ENCODE measurements around the gene NFE2L2. TPM values are rescaled to one million over a fixed set of nuclear protein-coding genes. Genes with fewer than 3 reads are reported as not detected.

The NFE2L2 gene
- total RNA-seq, 2 donors from 2014 or later: 68.2 to 84.1 TPM

DNA sequence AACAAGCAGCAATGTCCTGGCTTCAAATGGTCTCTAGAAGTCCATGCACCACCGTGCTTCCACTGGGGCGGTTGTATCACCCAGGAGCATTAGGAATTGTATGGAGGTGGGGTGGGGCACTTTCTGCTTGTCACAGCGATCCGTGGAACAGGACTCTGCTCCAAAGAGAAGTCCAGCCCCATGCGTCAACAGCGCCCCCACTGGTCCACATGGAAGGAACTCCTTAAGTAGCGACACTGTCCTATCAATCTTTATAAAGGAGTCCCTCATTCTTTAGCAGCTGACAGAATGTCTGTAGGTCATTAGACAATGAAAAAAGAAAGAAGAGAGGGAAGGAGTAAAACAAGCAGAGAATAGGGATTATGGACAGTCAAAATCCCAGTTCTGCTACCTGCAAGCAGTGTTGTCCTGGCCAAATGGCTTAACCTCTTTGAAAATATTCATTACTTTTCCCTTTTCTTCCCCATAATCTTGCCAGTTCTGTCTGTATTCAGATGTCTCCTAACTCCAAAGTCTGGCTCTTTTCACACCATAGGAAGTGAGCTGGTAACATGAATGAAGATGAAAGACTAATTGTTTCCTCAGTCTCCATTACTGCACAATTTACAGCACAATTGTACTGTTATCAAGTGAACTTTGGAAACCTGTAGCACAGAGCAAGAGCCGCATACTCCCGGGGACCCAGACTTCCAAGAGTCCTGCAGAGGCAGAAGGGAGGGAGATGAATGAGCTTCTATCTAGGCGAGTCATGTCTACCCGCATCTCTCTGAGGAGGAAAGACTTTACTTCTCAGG is 9.9 kb downstream of the NFE2L2 start:
- H3K4me3 ChIP-seq: no peak overlapping the region

DNA sequence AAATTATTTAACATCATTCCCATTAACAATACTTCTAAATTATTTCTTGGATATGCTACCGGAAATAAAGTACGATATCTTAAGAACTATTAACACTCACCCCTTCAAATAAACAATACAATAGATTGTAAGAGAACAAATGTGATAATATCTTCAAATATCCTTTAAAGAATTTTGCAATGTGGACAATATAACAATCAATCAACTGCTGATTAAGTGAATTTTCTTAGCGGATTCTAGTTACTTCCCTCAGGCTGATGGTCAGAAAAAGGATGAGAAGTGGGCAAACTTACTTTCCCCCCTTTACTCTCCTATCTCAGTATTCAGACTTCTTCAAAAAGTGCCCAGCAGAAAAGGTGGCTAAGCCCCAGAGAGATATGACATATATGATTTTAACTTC is 10.8 kb downstream of the NFE2L2 start:
- Histone ChIP-seq H3K4me3 (no peak overlapping the region), H3K27me3 (no peaks in the 10 kb centered on the region), H3K4me1 (peaks cover 0 to 93% of the 10 kb centered on the region in 2 donors), H3K27ac (peak overlapping the region in 1 of 2 donors; percentile 73), H3K36me3 (peaks cover 4% of the 10 kb centered on the region), H3K9me3 (no peaks in the 10 kb centered on the region)
- TF ChIP-seq, protein P1, sequence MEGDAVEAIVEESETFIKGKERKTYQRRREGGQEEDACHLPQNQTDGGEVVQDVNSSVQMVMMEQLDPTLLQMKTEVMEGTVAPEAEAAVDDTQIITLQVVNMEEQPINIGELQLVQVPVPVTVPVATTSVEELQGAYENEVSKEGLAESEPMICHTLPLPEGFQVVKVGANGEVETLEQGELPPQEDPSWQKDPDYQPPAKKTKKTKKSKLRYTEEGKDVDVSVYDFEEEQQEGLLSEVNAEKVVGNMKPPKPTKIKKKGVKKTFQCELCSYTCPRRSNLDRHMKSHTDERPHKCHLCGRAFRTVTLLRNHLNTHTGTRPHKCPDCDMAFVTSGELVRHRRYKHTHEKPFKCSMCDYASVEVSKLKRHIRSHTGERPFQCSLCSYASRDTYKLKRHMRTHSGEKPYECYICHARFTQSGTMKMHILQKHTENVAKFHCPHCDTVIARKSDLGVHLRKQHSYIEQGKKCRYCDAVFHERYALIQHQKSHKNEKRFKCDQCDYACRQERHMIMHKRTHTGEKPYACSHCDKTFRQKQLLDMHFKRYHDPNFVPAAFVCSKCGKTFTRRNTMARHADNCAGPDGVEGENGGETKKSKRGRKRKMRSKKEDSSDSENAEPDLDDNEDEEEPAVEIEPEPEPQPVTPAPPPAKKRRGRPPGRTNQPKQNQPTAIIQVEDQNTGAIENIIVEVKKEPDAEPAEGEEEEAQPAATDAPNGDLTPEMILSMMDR (IDR thresholded peaks at IDR 0.05): no peak
- DNase-seq (ENCODE audit: low spot score): no peak

More for the DNA sequence above, 9.9 kb downstream of the NFE2L2 start:
- H3K27me3 ChIP-seq: no peaks in the 10 kb centered on the region
- peaks cover 4% of the 10 kb centered on the region for H3K36me3 ChIP-seq
- TF ChIP-seq, protein P1 (IDR thresholded peaks at IDR 0.05): peak; percentile 17 to 55
- H3K9me3 ChIP-seq: no peaks in the 10 kb centered on the region
- H3K27ac ChIP-seq: peak overlapping the region; percentile 18 to 73
- H3K4me1 ChIP-seq: peaks cover 0 to 94% of the 10 kb centered on the region in 2 donors
- DNase-seq (ENCODE audit: low spot score): no peak

DNA sequence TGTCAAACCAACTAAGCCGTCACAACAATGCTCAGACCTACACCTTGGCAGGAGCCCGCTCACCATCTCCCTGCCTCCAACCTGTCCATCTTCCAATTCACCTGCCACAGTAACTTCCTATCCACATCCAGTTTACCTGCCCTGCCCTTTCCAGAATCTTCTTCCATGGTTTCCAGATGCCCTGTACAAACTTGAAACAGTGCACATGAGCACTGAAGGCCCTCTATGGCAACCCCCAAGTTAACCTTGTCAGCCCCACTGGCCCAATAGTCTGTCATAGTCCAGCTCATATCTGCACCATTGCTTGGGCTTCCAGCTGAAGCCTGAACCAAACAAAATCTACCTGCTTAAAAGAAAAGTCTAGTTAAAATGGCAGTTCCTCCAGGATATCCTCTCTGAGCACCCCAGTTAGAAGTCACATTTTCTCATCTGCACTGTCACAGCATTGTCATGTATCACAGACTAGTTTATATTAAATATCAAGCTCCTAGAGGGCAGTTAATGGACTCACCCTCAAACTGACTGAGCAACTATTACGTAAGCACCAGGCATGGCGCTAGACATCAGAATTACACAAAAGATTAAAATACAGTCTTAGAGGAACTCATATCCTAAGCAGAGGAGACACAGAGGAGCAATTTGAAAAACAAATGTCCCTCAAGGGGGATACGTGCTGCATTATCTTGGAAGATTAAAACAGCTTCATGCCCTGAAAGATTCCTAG is 11.6 kb downstream of the NFE2L2 start:
- Histone ChIP-seq H3K36me3 (peaks cover 4% of the 10 kb centered on the region), H3K27ac (peak overlapping the region; percentile 73 to 74), H3K27me3 (no peaks in the 10 kb centered on the region), H3K4me3 (no peak overlapping the region), H3K9me3 (no peaks in the 10 kb centered on the region), H3K4me1 (peaks cover 0 to 96% of the 10 kb centered on the region in 2 donors)
- TF ChIP-seq, protein P1 (IDR thresholded peaks at IDR 0.05): no peak
- DNase-seq (ENCODE audit: low spot score): no peak

DNA sequence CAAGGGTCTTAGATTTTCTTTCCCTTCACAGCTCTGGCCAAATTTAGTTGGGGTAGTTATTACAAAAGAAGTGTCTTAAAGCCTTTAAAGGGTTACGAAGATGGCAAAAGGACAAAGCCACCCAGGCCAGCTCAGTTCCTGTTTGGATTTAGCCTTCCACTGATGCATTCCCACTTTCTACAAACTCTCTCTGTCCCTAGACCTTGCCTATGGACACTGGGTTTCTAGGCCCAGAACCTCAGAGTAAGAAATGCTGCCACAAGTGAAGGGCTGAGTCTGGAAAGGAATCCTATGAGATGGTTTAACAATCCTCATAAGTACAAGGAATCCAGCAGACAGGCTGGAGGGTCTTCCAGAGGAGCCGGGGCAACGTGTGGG is 13.4 kb downstream of the NFE2L2 start:
- Histone ChIP-seq H3K4me3 (no peak overlapping the region), H3K27ac (peak overlapping the region; percentile 73 to 74), H3K4me1 (peaks cover 0 to 99% of the 10 kb centered on the region in 2 donors), H3K36me3 (peaks cover 4% of the 10 kb centered on the region), H3K9me3 (no peaks in the 10 kb centered on the region), H3K27me3 (no peaks in the 10 kb centered on the region)
- TF ChIP-seq, protein P1 (IDR thresholded peaks at IDR 0.05): no peak
- DNase-seq (ENCODE audit: low spot score): no peak

DNA sequence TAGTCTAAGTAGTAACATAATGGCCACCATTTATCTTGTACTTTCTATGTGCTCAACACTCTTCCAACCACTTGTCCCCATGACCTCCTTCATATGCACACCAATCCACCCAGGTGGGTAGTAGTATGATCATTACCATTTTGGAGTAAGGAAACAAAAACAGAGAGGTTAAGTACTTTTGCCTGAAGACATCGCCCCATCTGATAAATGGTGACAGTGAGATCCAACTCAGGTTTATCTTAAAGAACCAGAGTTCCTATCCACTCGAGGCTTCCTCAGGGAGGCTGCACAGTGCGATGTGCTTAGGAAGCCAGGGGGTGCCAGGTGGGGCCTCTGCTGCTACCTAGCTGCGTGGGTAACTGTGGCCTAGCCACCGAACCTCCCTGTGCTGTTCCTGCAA is 14.1 kb downstream of the NFE2L2 start:
- H3K4me3 ChIP-seq: no peak overlapping the region
- DNase-seq (ENCODE audit: low spot score): no peak
- no peaks in the 10 kb centered on the region for H3K27me3 ChIP-seq
- H3K27ac ChIP-seq: peak overlapping the region; percentile 73 to 74
- TF ChIP-seq, protein P1 (IDR thresholded peaks at IDR 0.05): no peak
- no peaks in the 10 kb centered on the region for H3K9me3 ChIP-seq
- H3K36me3 ChIP-seq: peaks cover 4% of the 10 kb centered on the region
- peaks cover 0 to 99% of the 10 kb centered on the region in 2 donors for H3K4me1 ChIP-seq

Data from right atrium auricular region (tissue), 2 donors.